Measurements from ENCODE around the gene KRT36. TPM values are rescaled to one million over a fixed set of nuclear protein-coding genes. Genes with fewer than 3 reads are reported as not detected.

KRT36 gene
- total RNA-seq, 6 experiments from 2014 or later = not detected

- DNase-seq = no peak
- peaks cover 21% of the 10 kb centered on the region for H3K4me1 Mint-ChIP-seq (ENCODE audit: low read depth)
- H3K27me3 Mint-ChIP-seq (ENCODE audit: insufficient read depth) = peaks cover 1% of the 10 kb centered on the region
- no peak for TF ChIP-seq CTCF (IDR thresholded peaks at IDR 0.05)
- no peaks in the 10 kb centered on the region for H3K36me3 Mint-ChIP-seq (ENCODE audit: low read depth)
- no peaks in the 10 kb centered on the region for H3K9me3 Mint-ChIP-seq
- H3K4me3 Mint-ChIP-seq = no peak overlapping the region
- H3K27ac Mint-ChIP-seq = no peak overlapping the region
Observed at GRCh38 chr17:41516147-41516829, 26.6 kb upstream of the KRT36 start.

- no peaks in the 10 kb centered on the region for H3K36me3 Mint-ChIP-seq (ENCODE audit: low read depth)
Observed at GRCh38 chr17:41513168-41513547, 23.4 kb upstream of the KRT36 start.

GRCh38 chr17:41512546-41513167 is 22.9 kb upstream of the KRT36 start:
- H3K9me3 Mint-ChIP-seq = no peaks in the 10 kb centered on the region
- no peak overlapping the region for H3K27ac Mint-ChIP-seq
- peaks cover 1% of the 10 kb centered on the region; the same call in 1 of the 2 replicates for H3K4me1 Mint-ChIP-seq (ENCODE audit: low read depth)
- H3K4me3 Mint-ChIP-seq = no peak overlapping the region
- H3K36me3 Mint-ChIP-seq (ENCODE audit: low read depth) = no peaks in the 10 kb centered on the region
- no peak for TF ChIP-seq CTCF (IDR thresholded peaks at IDR 0.05)
- H3K27me3 Mint-ChIP-seq (ENCODE audit: insufficient read depth) = peaks cover 1% of the 10 kb centered on the region
- DNase-seq = no peak

More at GRCh38 chr17:41513168-41513547, 23.4 kb upstream of the KRT36 start:
- Mint-ChIP-seq H3K27ac (no peak overlapping the region), H3K27me3 (ENCODE audit: insufficient read depth) (peaks cover 1% of the 10 kb centered on the region), H3K4me3 (no peak overlapping the region), H3K4me1 (ENCODE audit: low read depth) (no peaks in the 10 kb centered on the region), H3K9me3 (no peaks in the 10 kb centered on the region)
- DNase-seq = no peak
- no peak for TF ChIP-seq CTCF (IDR thresholded peaks at IDR 0.05)

DNA sequence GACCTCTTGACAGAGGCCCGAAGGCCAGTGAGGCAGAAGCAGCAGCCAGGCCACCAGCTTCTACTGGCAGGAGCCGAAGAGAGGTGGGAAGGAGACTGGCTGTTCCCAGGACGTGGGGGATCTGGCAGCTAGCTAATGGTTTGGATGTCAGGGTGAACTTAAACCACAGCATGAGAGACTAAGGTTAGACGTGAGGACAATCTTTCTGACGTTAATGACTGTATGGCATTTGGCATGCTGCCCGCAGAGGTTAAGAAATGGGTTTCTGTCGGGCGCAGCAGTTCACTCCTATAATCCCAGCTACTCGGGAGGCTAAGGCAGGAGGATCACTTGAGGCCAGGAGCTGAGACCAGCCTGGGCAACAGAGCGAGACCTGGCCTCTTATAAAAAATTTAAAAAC is 22.0 kb upstream of the KRT36 start:
- Mint-ChIP-seq H3K27me3 (ENCODE audit: insufficient read depth) (no peaks in the 10 kb centered on the region; the same call in 1 of the 2 replicates), H3K4me3 (no peak overlapping the region), H3K27ac (no peak overlapping the region), H3K4me1 (ENCODE audit: low read depth) (peaks cover 6% of the 10 kb centered on the region; the same call in 1 of the 2 replicates), H3K9me3 (no peaks in the 10 kb centered on the region), H3K36me3 (ENCODE audit: low read depth) (no peaks in the 10 kb centered on the region)
- DNase-seq = no peak
- TF ChIP-seq CTCF (IDR thresholded peaks at IDR 0.05) = no peak

GRCh38 chr17:41511116-41511515 is 21.4 kb upstream of the KRT36 start:
- no peak for TF ChIP-seq CTCF (IDR thresholded peaks at IDR 0.05)
- no peak overlapping the region for H3K4me3 Mint-ChIP-seq
- H3K27ac Mint-ChIP-seq = no peak overlapping the region
- no peaks in the 10 kb centered on the region for H3K9me3 Mint-ChIP-seq
- H3K36me3 Mint-ChIP-seq (ENCODE audit: low read depth) = no peaks in the 10 kb centered on the region
- no peaks in the 10 kb centered on the region; the same call in 1 of the 2 replicates for H3K27me3 Mint-ChIP-seq (ENCODE audit: insufficient read depth)
- H3K4me1 Mint-ChIP-seq (ENCODE audit: low read depth) = peaks cover 6% of the 10 kb centered on the region; the same call in 1 of the 2 replicates
- DNase-seq = no peak

All from HFFc6 (cell line).